Measurements from ENCODE around the gene CARHSP1. TPM values are rescaled to one million over a fixed set of nuclear protein-coding genes. Genes with fewer than 3 reads are reported as not detected.

CARHSP1 gene
- polyA plus RNA-seq, 1 donor (not counting 4 experiments of a cell fraction or from before 2014, with no cell fraction given) = 61.9 TPM

DNA sequence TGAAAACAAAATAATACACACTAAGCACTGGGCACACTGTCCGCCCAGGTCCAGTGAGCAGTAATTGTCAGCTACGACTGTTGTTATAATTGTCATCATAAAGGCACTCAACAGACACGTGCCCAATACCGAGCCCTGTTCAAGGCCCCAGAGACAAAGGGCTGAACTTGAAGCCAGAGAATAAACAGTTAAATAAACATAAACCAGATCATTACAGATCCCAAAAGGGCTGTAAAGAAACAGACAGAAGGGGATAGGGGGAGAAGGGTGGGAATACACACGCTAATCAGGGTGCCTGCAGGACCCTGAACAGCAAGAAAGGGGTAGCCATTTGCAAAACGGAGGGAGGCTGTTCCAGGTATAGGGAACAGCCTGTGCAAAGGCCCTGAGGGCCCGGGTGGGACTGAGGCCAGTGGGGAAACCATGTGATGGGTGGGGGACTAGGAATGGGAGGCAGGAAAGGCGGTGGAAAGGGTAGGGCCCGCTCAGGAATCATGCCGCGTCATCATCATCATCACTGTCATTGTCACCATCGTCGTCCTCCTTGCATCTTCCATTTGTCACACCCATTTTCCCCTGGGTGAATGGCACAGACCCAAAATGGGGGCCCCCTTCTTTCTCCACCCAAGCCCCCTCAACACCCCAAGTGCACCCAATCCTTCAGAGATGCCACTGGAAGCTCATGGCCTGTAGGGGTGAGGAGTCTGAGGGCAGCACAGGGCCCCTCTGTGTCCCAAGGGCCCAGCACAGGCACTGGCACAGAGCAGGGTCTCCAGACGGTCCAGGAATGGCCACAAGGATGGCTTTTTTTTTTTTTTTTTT, 6.3 kb downstream of the CARHSP1 start:
- Histone ChIP-seq H3K9me1 (ENCODE audit: control insufficient read depth, extremely low read depth, insufficient read depth, low read length) (peaks cover 9% of the 10 kb centered on the region), H3K4me2 (ENCODE audit: control insufficient read depth, extremely low read depth, insufficient read depth, low read depth, low read length) (no peak overlapping the region), H3K36me3 (ENCODE audit: control insufficient read depth in 2 of 2, extremely low read depth in 1 of 2, insufficient read depth in 2 of 2, low read length in 2 of 2) (peaks cover 6 to 13% of the 10 kb centered on the region in 2 experiments), H3K9ac (ENCODE audit: control insufficient read depth, extremely low read depth, insufficient read depth, low read length) (no peak overlapping the region), H4K20me1 (ENCODE audit: control insufficient read depth, extremely low read depth, insufficient read depth, low read length) (peaks cover 29% of the 10 kb centered on the region), H3K79me2 (ENCODE audit: control insufficient read depth, insufficient read depth, low read length) (peaks cover 89% of the 10 kb centered on the region), H2AFZ (ENCODE audit: control insufficient read depth, low read length) (no peak overlapping the region), H3K27me3 (ENCODE audit: control insufficient read depth, extremely low read depth, insufficient read depth, low read length) (no peaks in the 10 kb centered on the region), H3K4me3 (ENCODE audit: control insufficient read depth in 2 of 3, extremely low read depth in 1 of 3, insufficient read depth in 2 of 3, low read depth in 1 of 3, low read length in 3 of 3) (no peak overlapping the region), H3K4me1 (ENCODE audit: control insufficient read depth, extremely low read depth, insufficient read depth, low read length) (peaks cover 33% of the 10 kb centered on the region), H3K27ac (ENCODE audit: control insufficient read depth, insufficient read depth, low read length) (no peak overlapping the region), H3K9me3 (ENCODE audit: control insufficient read depth, low read depth, low read length) (no peaks in the 10 kb centered on the region)
- no peak for DNase-seq (ENCODE audit: low read depth, low spot score)
- TF ChIP-seq EZH2 (IDR thresholded peaks at IDR 0.05; ENCODE audit: low read length) = no peak
- TF ChIP-seq, protein P1, sequence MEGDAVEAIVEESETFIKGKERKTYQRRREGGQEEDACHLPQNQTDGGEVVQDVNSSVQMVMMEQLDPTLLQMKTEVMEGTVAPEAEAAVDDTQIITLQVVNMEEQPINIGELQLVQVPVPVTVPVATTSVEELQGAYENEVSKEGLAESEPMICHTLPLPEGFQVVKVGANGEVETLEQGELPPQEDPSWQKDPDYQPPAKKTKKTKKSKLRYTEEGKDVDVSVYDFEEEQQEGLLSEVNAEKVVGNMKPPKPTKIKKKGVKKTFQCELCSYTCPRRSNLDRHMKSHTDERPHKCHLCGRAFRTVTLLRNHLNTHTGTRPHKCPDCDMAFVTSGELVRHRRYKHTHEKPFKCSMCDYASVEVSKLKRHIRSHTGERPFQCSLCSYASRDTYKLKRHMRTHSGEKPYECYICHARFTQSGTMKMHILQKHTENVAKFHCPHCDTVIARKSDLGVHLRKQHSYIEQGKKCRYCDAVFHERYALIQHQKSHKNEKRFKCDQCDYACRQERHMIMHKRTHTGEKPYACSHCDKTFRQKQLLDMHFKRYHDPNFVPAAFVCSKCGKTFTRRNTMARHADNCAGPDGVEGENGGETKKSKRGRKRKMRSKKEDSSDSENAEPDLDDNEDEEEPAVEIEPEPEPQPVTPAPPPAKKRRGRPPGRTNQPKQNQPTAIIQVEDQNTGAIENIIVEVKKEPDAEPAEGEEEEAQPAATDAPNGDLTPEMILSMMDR (optimal IDR thresholded peaks at IDR 0.05 in 1 of 3, IDR thresholded peaks at IDR 0.05 in 1 of 3, conservative IDR thresholded peaks at IDR 0.05 in 1 of 3; ENCODE audit: extremely low read depth in 1 of 3, insufficient read depth in 2 of 3, low read length in 3 of 3) = no peak
- dilution Hi-C loops (cut with MboI; ENCODE audit: extremely low pct_ligation_motif_present, low sequenced_read_pairs) = no loop called here
- FAIRE-seq = no peak

DNA sequence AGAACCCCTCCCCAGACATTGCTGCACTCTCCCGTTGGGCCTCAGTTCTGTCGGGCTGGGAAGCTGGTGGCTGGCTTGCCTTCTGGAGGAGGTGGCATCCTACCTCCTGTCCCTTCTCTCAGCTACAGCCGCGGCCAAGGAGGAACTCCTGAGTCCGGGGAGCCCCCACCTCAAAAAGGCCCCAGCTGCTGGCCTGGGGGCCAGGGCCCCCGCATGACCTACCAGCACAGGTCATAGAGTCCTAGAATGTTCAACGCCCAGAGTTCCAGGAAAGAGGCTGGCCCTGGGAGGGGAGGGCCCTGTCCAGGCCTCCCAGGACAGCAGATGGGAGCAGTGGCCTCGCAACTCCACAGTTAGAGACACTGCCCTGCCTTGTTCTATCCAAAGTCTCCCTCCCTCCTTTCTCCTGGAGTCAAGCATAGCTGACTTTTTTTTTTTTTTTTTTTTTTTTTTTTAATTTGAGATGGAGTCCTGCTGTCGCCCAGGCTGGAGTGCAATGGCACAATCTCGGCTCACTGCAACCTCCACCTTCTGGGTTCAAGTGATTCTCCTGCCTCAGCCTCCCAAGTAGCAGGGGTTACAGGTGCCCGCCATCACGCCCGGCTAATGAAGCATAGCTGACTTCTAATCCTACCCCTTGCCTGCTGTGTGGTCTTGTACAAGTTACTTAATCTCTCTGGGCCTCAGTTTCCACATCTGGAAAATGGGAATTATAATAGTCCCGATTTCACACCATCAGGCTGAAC, 7.1 kb downstream of the CARHSP1 start:
- H3K9ac ChIP-seq (ENCODE audit: control insufficient read depth, extremely low read depth, insufficient read depth, low read length) = no peak overlapping the region
- H3K79me2 ChIP-seq (ENCODE audit: control insufficient read depth, insufficient read depth, low read length) = peaks cover 81% of the 10 kb centered on the region
- no peak overlapping the region for H2AFZ ChIP-seq (ENCODE audit: control insufficient read depth, low read length)
- TF ChIP-seq EZH2 (IDR thresholded peaks at IDR 0.05; ENCODE audit: low read length) = no peak
- TF ChIP-seq, protein P1 (optimal IDR thresholded peaks at IDR 0.05 in 1 of 3, IDR thresholded peaks at IDR 0.05 in 1 of 3, conservative IDR thresholded peaks at IDR 0.05 in 1 of 3; ENCODE audit: extremely low read depth in 1 of 3, insufficient read depth in 2 of 3, low read length in 3 of 3) = no peak
- H3K36me3 ChIP-seq (ENCODE audit: control insufficient read depth in 2 of 2, extremely low read depth in 1 of 2, insufficient read depth in 2 of 2, low read length in 2 of 2) = peaks cover 8 to 13% of the 10 kb centered on the region in 2 experiments
- peaks cover 27% of the 10 kb centered on the region for H3K4me1 ChIP-seq (ENCODE audit: control insufficient read depth, extremely low read depth, insufficient read depth, low read length)
- DNase-seq (ENCODE audit: low read depth, low spot score) (no peak), FAIRE-seq (no peak)
- H3K27ac ChIP-seq (ENCODE audit: control insufficient read depth, insufficient read depth, low read length) = no peak overlapping the region
- H3K4me2 ChIP-seq (ENCODE audit: control insufficient read depth, extremely low read depth, insufficient read depth, low read depth, low read length) = no peak overlapping the region
- H4K20me1 ChIP-seq (ENCODE audit: control insufficient read depth, extremely low read depth, insufficient read depth, low read length) = peaks cover 29% of the 10 kb centered on the region
- no peaks in the 10 kb centered on the region for H3K9me3 ChIP-seq (ENCODE audit: control insufficient read depth, low read depth, low read length)
- H3K4me3 ChIP-seq (ENCODE audit: control insufficient read depth in 2 of 3, extremely low read depth in 1 of 3, insufficient read depth in 2 of 3, low read depth in 1 of 3, low read length in 3 of 3) = no peak overlapping the region
- no peaks in the 10 kb centered on the region for H3K27me3 ChIP-seq (ENCODE audit: control insufficient read depth, extremely low read depth, insufficient read depth, low read length)
- H3K9me1 ChIP-seq (ENCODE audit: control insufficient read depth, extremely low read depth, insufficient read depth, low read length) = peaks cover 9% of the 10 kb centered on the region
- dilution Hi-C loops (cut with MboI; ENCODE audit: extremely low pct_ligation_motif_present, low sequenced_read_pairs) = no loop called here
